ENCODE measurements around the gene OR3A1.
"Not testable (repeated sequence)": the region's sequence is repeated elsewhere in the genome, so short reads cannot be mapped to it uniquely, and the experiment has no call there.

Gene OR3A1

GRCh38 chr17:3298260-3298659 is at the start of gene OR3A1:
OR3A1 (minus strand) TSS chr17:3298360; CDS start chr17:3292582, 5,778 bp downstream.
- DNase-seq (ENCODE audit: low read depth in 2 of 2): no peak

GRCh38 chr17:3342782-3343181 is 44.6 kb upstream of the OR3A1 start:
- DNase-seq (ENCODE audit: low read depth in 2 of 2): not testable (repeated sequence)

- DNase-seq (ENCODE audit: low read depth in 2 of 2): no peak
Measured at GRCh38 chr17:3335876-3336275, 37.7 kb upstream of the OR3A1 start.

- no peak for DNase-seq (ENCODE audit: low read depth in 2 of 2)
Measured at GRCh38 chr17:3318336-3318735, 20.2 kb upstream of the OR3A1 start.

- no peak for DNase-seq (ENCODE audit: low read depth in 2 of 2)
Measured at GRCh38 chr17:3316836-3317235, 18.7 kb upstream of the OR3A1 start.

- no peak for DNase-seq (ENCODE audit: low read depth in 2 of 2)
Measured at GRCh38 chr17:3308603-3309002, 10.4 kb upstream of the OR3A1 start.

- DNase-seq (ENCODE audit: low read depth in 2 of 2): no peak
Measured at GRCh38 chr17:3295632-3296031, 2.5 kb downstream of the OR3A1 start.

GRCh38 chr17:3293548-3293947 is 4.6 kb downstream of the OR3A1 start:
- not testable (repeated sequence) for DNase-seq (ENCODE audit: low read depth in 2 of 2)

- DNase-seq (ENCODE audit: low read depth in 2 of 2): no peak
Measured at GRCh38 chr17:3282901-3283300, 15.3 kb downstream of the OR3A1 start.

GRCh38 chr17:3276126-3276525 is 22.0 kb downstream of the OR3A1 start:
- no peak for DNase-seq (ENCODE audit: low read depth in 2 of 2)

GRCh38 chr17:3271072-3271848 is 26.9 kb downstream of the OR3A1 start:
- DNase-seq (ENCODE audit: low read depth in 2 of 2): no peak

GRCh38 chr17:3260600-3260999 is 37.6 kb downstream of the OR3A1 start:
- DNase-seq (ENCODE audit: low read depth in 2 of 2): no peak

GRCh38 chr17:3260163-3260562 is 38.0 kb downstream of the OR3A1 start:
- DNase-seq (ENCODE audit: low read depth in 2 of 2): no peak

- no peak for DNase-seq (ENCODE audit: low read depth in 2 of 2)
Measured at GRCh38 chr17:3256575-3256974, 41.6 kb downstream of the OR3A1 start.

GRCh38 chr17:3249013-3249412 is 49.1 kb downstream of the OR3A1 start:
- not testable (repeated sequence) for DNase-seq (ENCODE audit: low read depth in 2 of 2)

- DNase-seq (ENCODE audit: low read depth in 2 of 2): not testable (repeated sequence)
Measured at GRCh38 chr17:3244841-3245240, 53.3 kb downstream of the OR3A1 start.

GRCh38 chr17:3241044-3241443 is 57.1 kb downstream of the OR3A1 start:
- DNase-seq (ENCODE audit: low read depth in 2 of 2): not testable (repeated sequence)
